IPS DF 4.7 (cell line): Measurements from ENCODE around the gene GAL3ST3.
"Not testable (repeated sequence)": the region's sequence is repeated elsewhere in the genome, so short reads cannot be mapped to it uniquely, and the experiment has no call there.

Experiments used
- DNase-seq: peaks from one replicate; pipeline ENCODE4 v3.0.0-alpha.2; 2013; ENCODE audit warnings: low spot score; ENCODE audit errors: extremely low read depth

The GAL3ST3 gene

GRCh38 chr11:66044757-66045156, 4.2 kb downstream of the GAL3ST3 start:
- DNase-seq = no peak

DNA sequence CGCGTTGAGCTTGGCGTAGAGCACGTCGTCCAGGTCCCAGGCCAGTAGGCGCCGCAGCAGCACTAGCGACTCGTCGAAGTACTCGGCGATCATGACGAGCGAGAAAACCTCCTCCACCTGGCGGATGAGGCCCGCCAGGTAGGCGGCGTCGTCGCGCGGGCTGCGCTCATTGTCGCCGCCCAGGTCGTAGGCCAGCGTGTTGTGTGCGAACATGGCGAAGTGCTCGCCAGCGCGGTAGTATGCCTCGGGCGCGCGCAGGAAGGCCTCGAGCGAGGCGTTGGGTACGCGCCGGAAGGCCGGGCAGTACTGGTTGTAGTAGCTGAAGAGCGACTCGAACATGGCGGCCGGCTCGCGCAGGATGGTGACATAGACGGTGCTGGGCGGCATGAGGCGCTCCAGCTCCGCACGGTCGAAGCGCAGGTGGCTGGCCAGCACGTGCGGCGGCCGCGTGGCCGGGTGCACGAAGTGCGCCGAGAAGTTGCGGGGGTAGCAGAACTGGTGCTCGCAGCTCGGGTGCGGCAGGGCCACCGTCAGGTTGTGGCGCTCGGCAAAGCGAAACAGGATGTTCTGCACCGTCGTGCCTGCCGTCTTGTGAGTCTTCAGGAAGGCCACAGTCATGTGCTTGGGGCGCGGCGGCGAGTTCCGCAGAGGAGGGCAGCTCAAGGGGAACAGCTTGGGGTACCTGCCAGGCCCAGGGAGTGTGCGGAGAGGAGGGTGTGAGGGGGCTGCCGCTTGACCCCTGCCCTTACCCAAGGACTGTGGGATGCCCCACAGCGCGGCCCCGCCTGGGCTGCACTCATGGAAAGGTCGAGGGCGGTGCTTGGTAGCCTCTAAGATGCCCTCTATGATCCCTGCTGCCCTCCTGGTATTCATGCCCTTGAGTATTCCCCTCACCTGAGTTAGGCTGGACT, 5.7 kb downstream of the GAL3ST3 start:
- DNase-seq = no peak

DNA sequence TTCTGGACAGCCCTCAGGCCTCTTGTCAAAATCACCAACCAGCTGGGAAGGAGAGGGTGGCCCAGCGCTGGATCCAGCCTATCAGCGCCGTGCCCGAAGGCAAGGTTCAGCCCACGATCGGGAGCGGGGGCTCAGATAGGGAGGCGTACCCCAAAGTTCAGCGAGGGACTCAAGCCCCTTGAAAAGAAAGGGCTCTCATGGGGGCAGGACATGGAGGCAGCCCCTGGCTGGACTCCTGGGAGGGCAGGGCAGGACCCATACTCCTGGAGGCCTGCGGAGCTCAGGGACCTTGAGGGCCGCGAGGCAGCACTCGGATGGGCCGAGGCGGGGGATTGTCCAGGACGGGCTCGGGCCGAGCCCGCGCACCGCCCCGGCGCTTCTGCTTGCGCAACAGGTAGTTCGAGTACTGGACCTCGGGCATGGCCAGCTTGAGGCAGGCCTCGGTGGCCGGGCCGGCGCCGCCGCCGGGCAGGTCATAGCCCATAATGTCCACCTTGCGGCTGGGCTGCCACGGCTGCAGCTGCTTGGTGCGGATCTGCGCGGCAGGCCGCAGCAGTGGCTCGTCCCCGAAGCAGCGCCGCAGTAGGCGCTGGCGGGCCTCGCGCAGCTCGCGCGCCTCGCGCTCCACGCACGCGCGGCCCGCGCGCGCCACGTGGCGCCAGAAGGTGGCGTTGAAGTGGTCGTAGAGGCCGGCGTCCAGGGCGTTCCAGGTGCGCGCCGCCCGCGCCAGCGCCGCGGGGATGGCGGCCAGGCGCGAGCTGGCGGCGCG, 6.5 kb downstream of the GAL3ST3 start:
- DNase-seq = no peak

DNA sequence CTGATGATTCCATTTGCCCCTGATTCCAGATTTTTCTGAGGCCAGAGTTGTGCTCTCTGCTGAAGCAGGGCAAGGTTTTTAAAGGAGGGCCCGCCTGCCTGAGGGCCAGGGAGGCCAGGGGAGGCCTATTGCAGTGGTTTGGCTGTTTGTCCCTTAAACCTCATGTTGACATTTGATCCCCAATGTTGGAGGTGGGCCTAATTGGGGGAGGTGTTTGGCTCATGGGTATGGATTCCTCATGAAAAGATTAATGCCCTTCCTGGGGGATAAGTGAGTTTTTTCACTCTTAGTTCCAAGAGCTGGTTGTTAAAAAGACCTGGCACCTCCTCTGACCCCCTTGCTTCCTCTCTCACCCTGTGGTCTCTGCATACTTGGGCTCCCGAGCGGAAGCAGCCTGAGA, 9.2 kb downstream of the GAL3ST3 start:
- DNase-seq = no peak

DNA sequence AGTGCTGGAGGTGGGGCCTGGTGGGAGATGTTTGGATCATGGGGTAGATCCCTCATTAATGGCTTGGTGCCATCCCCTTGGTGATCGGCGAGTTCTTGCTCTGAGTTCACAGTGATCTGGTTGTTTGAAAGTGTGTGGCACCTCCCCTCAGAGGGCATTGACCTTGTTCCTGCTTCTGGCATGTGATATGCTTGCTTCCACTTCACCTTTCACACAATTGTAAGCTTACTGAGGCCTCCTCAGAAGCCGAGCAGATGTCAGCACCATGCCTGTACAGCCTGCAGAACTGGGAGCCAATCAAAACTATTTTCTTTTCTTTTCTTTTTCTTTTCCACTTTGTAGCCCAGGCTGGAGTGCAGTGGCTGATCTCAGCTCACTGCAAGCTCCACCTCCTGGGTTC, 11.6 kb downstream of the GAL3ST3 start:
- DNase-seq = no peak

- no peak for DNase-seq
These were observed 12.6 kb downstream of the GAL3ST3 start for GRCh38 chr11:66036334-66036710.

DNA sequence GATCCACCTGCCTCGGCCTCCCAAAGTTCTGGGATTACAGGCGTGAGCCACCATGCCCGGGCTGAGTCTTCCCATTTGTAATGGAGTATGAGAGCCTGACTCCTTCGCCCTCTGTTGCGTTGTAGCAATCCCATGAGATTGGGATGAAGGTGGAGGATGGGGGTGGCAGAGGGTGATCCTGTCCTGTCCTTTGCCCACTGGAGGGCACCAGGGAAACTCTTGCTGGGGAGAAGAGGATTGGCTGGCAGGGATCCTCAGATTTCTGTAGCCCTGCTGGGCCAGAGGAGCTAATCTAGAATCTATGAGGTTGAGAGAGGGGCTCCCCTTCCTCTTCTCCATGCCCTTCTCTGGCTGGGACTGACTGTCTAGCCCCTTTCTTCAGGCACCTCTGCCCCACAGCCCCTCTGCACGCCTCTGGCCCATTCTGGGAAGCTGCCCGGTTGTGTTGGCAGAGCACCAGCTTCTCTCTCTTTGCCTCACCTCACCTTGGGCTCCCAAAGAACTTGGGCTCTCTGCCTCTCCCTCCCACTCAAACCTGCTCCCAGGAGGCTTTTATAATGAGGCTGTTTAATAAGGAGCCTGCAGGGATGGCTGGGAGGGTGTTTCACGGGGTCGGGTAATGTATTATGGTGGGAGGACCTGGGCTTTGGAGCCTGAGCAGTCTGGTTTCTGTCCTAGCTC, 13.2 kb downstream of the GAL3ST3 start:
- DNase-seq = no peak

DNA sequence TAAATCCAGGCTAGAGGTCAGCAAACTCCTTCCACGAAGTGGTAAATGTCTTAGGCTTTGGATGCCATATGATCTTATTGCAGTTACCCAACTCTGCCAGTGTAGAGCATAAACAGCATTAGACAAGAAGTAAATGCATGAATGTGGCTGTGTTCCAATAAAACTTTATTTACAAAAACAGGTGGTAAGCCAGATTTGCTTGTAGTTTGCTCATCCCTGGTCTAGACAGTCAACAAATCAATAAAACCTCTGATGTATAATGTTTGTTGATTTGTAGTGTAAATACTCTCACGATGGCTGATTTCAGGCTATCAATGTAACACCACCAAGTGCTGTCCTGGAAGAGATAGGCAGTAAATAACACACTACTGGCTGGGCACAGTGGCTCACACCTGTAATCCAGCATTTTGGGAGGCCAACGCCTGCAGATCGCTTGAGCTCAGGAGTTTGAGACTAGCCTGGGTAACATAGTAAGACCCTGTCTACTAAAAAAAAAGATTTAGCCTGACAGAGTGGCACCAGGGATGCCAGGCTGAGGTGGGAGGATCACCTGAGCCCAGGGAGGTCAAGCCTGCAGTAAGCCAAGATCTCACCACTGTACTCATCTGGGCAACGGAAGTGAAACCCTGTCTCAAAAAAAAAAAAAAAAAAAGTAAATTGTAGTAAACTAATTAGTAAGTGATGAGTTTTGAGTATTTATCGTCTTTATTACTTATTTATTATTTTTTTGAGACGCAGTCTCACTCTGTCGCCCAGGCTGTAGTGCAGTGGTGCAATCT, 15.8 kb downstream of the GAL3ST3 start:
- no peak for DNase-seq

DNA sequence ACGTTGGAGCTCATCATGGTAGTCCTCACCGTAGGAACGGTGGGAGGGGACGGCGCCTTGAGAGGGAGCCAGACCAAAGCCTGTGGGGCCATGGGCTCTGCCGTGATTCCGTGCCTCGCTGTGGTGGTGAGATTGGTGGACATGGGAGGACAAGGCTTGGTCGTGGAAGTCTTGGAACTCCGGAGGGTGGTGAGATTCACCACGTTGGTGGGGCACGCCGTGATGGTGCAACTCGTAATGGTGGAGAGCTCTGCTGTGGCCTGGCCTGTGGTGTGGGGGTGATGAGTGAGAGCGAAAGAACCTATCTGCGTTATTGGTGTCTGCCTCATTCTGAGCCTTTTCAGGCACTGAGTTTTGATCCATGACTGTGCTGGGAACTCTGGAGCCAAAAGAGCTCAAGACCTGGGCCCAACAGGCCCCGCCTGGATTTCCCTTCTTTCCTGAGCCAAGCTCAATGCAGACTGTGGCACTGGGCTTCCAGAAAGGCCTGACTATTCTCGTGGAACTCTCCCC, 22.9 kb downstream of the GAL3ST3 start, which contains the start of gene CATSPER1:
Gene CATSPER1, minus strand, starts transcription at position 463 of the 513 bp plus-strand sequence. Its CDS starts 100 bp downstream, at position 363.
- no peak for DNase-seq

GRCh38 chr11:66023186-66023440, 25.8 kb downstream of the GAL3ST3 start:
- not testable (repeated sequence) for DNase-seq

GRCh38 chr11:66022401-66023185, 26.4 kb downstream of the GAL3ST3 start:
- DNase-seq = peak; percentile 49

- no peak for DNase-seq
These were observed 28.2 kb downstream of the GAL3ST3 start for GRCh38 chr11:66020618-66021357.

DNA sequence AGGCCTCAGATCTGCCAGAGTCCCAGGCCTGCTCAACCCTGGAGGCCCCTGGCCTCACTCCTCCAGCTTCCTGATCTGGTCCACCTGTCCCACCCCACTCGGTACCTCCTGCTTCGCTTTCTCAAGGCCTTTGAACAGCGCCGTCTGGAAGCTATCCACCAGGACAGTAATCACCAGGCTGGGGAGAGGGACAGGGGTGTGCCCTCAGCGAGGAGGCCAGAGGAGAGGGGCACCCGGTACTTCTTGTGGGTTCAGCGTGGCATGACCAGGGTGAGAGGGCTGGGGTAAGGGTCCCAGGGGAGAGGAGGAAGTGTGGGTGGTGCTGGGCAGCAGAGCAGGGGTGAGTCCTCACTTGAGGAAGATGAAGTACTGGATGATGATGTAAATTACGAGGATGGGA, 28.7 kb downstream of the GAL3ST3 start:
- no peak for DNase-seq

- DNase-seq = no peak
These were observed 31.6 kb downstream of the GAL3ST3 start for GRCh38 chr11:66017321-66017720.

DNA sequence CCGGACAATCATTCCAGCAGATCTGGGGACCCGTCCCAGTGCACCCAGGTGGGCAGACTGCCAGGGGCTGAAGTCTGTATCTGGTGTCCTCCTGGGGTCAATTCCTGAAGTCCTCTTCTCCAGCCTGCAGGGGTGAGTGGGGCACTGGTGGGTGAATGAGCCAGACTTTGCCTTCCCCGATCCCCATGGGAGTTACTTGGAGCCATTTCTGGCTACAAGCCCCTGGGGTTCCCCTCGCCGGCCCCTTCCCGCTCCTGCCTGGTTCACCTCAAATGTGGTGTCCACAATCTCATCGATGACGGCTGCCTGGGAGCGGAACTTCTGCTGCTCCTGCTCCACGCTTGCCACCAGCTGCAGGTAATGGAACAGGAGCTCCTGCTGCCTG, 32.2 kb downstream of the GAL3ST3 start:
- no peak for DNase-seq

- DNase-seq = no peak
These were observed 32.8 kb downstream of the GAL3ST3 start for GRCh38 chr11:66015936-66016792.

- DNase-seq = no peak
These were observed 33.5 kb downstream of the GAL3ST3 start for GRCh38 chr11:66015454-66015881.

GRCh38 chr11:66014804-66015453, 34.0 kb downstream of the GAL3ST3 start:
- no peak for DNase-seq
